Pancreas (tissue), 10 donors: ENCODE measurements around the gene ODF2. TPM values are rescaled to one million over a fixed set of nuclear protein-coding genes. Genes with fewer than 3 reads are reported as not detected.

Source experiments
- ATAC-seq, 4 donors: fragments of 200-7000 bp; cut with Tn5 transposase; one replicate each; pipeline versions ENCODE4 v1.8.0 to v1.9.1; 2020; ENCODE audit warnings: mild to moderate bottlenecking in 4 of 4, moderate library complexity in 4 of 4
- DNase-seq, 6 donors: peaks; one replicate each; pipeline ENCODE4 v3.0.0-alpha.2; 2020
- FAIRE-seq: peaks from 2 replicates; lab custom pipeline; 2012; peaks lifted over from hg19 to GRCh38; lab: Jason Lieb, UNC
- H3K27ac ChIP-seq, 4 donors: fragments of 200-600 bp; sonication (generic); 1 replicate in 3 of 4; 2 replicates in 1 of 4; pipeline versions ENCODE4 v1.5.0 to v1.8.0; 2020
- H3K27me3 ChIP-seq, 4 donors: fragments of 200-600 bp; one replicate each; pipeline ENCODE4 v1.8.0; 2021
- H3K36me3 ChIP-seq, 3 donors: fragments of 200-600 bp; sonication (generic) in 1 of 3; one replicate each; pipeline versions ENCODE4 v1.5.0 to v1.8.0; 2020 to 2021
- H3K4me1 ChIP-seq, 3 donors: fragments of 200-600 bp; one replicate each; pipeline ENCODE4 v1.8.0; 2021
- H3K4me3 ChIP-seq, 4 donors: fragments of 200-600 bp; sonication (generic) in 2 of 4; one replicate each; pipeline versions ENCODE4 v1.5.0 to v1.8.0; 2020 to 2021
- H3K9me3 ChIP-seq, 4 donors: fragments of 200-600 bp; one replicate each; pipeline ENCODE4 v1.8.0; 2021
- WGBS, 2 donors: extraction: QIAGEN DNeasy Blood & Tissue Kit; methylation state at CpG; one replicate each; pipeline ENCODE4 v1.1.7; 2013; 5-methylcytosine and 5-hydroxymethylcytosine counted together
- intact Hi-C, 3 donors: fragments of 100-400 bp; cut with DNase I; formaldehyde crosslinking; loops; one replicate each; pipeline versions ENCODE4 v1.11.1 to v1.14.2; 2022
- polyA plus RNA-seq, 2 donors: library from polyadenylated mRNA; stranded (reverse); fragments of 200-250 nt; gene quantifications; one replicate each; pipeline ENCODE4 v1.2.3, GENCODE V29; 2013
- total RNA-seq, 6 donors: library from RNA; stranded (reverse); fragmentation: NEBNext Ultra II Directional in 4 of 6; extraction: Animal tissue kit (Norgen Biotek cat#: 25700) in 4 of 6; gene quantifications; one replicate each; pipeline versions ENCODE4 v1.2.1 to v1.2.4, GENCODE V29; 2021 to 2023
- TF ChIP-seq, protein P1 (sequence below), 4 donors: fragments of 200-600 bp; sonication (generic) in 3 of 4; IDR thresholded peaks; one replicate each; pipeline versions ENCODE4 v1.5.0 to v1.8.0; 2021; ENCODE audit warnings: antibody characterized with exemption in 4 of 4
- donor health status: healthy with polysubstance abuse.
- donor health status: DM: no; HTN: no; CAD: no; lungs with moderate emphysema.
- donor health status: DM: no; HTN: no; CAD: no.
- donor health status: control.
- donor health status: control.
- donor health status: Bipolar disorder and iron deficiency.
- donor health status: DM: yes; HTN: yes; CAD: no.
- donor health status: DM: no; HTN: no; CAD: no.
- donor health status: DM: no; HTN: no; CAD: no.
- donor health status: DM: yes; HTN: yes; CAD: no.

Gene ODF2
- total and polyA plus RNA-seq, 8 donors = 8.0 to 15.0 (median 9.8) TPM

DNA sequence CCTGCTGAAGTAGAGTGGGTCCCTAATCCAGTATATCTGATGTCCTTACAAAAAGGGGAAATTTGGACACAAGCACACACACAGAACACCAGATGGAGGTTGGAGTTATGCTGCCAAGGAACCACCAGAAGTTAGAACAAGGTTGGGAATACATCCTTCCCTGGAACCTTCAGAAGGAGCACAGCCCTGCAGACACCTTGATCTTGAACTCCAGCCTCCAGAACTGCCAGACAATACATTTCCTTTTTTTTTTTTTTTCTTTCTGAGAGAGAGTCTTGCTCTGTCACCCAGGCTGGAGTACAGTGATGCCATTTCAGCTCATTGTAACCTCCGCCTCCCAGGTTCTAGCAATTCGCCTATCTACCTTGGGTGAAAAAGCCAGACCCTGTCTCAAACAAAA, 7.1 kb upstream of the ODF2 start:
- H3K27me3 ChIP-seq = no peaks in the 10 kb centered on the region
- no peak overlapping the region for H3K27ac ChIP-seq
- H3K36me3 ChIP-seq = no peaks in the 10 kb centered on the region
- no peak overlapping the region for H3K4me3 ChIP-seq
- DNase-seq (no peak), ATAC-seq (no peak), FAIRE-seq (no peak)
- H3K4me1 ChIP-seq = no peaks in the 10 kb centered on the region
- 97 to 99% methylated on average over 2 of the region's 2 CpGs for WGBS, 2 donors
- intact Hi-C loops = no loop called here
- TF ChIP-seq, protein P1, sequence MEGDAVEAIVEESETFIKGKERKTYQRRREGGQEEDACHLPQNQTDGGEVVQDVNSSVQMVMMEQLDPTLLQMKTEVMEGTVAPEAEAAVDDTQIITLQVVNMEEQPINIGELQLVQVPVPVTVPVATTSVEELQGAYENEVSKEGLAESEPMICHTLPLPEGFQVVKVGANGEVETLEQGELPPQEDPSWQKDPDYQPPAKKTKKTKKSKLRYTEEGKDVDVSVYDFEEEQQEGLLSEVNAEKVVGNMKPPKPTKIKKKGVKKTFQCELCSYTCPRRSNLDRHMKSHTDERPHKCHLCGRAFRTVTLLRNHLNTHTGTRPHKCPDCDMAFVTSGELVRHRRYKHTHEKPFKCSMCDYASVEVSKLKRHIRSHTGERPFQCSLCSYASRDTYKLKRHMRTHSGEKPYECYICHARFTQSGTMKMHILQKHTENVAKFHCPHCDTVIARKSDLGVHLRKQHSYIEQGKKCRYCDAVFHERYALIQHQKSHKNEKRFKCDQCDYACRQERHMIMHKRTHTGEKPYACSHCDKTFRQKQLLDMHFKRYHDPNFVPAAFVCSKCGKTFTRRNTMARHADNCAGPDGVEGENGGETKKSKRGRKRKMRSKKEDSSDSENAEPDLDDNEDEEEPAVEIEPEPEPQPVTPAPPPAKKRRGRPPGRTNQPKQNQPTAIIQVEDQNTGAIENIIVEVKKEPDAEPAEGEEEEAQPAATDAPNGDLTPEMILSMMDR (IDR thresholded peaks at IDR 0.05) = no peak
- no peaks in the 10 kb centered on the region for H3K9me3 ChIP-seq

DNA sequence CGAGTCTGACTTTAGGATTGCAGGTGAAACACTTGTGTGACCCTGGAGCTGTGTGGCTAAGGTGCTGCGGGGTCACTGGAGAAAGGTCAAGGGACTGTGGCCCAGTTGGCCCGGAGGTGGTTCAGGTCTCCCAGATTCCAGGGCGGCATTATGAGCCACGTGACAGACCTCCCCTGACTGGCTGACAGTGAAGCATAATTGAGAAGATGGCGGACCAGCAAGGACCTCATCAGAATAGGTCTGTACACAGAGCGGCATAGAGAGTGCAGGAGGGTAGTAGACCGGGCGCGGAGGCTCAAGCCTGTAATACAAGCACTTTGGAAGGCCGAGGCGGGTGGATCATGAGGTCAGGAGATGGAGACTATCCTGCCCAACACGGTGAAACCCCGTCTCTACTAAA, 815 bp upstream of the ODF2 start:
- no peak for ATAC-seq
- 78 to 86% methylated on average over 14 of the region's 14 CpGs for WGBS, 2 donors
- Histone ChIP-seq H3K27ac (no peak overlapping the region), H3K4me1 (peaks cover 0 to 2% (median 0%) of the 10 kb centered on the region in 3 donors), H3K36me3 (no peaks in the 10 kb centered on the region), H3K27me3 (no peaks in the 10 kb centered on the region), H3K4me3 (no peak overlapping the region), H3K9me3 (no peaks in the 10 kb centered on the region)
- TF ChIP-seq, protein P1 (IDR thresholded peaks at IDR 0.05) = no peak
- intact Hi-C loops = no loop called here
- no peak for DNase-seq
- FAIRE-seq = no peak

DNA sequence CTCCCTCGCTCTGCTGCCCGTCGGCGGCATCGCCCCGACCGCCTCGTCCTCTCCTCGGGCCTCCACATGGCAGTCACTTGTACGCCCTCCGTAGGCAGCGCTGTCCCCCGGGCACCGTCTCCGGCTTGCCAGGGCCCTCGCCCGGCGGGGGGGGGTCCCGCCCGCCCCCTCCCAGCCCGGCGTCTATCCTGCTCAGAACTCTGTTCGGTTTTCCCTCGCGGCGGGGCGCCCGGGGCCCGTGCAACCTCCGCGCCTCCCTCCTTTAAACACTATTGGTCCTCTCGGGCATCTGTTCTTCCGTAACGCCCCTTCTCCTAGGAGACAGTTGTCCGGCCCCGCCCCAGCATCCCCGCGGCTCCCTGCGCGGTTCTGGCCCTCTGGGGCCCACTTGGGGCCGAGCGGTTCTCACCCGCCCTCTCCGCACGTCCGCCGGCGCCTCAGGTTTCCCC, 831 bp downstream of the ODF2 start:
- TF ChIP-seq, protein P1 (IDR thresholded peaks at IDR 0.05) = no peak
- no peaks in the 10 kb centered on the region for H3K9me3 ChIP-seq
- peak overlapping the region; percentile 95 to 99 (median 98) for H3K4me3 ChIP-seq
- H3K4me1 ChIP-seq = peaks cover 0 to 2% (median 0%) of the 10 kb centered on the region in 3 donors
- peak; percentile 65 to 82 (median 72) for ATAC-seq
- H3K27ac ChIP-seq = peak overlapping the region in 2 of 4 donors; percentile 53 to 76
- peak; percentile 50 to 79 (median 62) for DNase-seq
- no peaks in the 10 kb centered on the region for H3K27me3 ChIP-seq
- H3K36me3 ChIP-seq = no peaks in the 10 kb centered on the region
- 1% methylated on average over 35 to 48 of the region's 48 CpGs for WGBS, 2 donors
- intact Hi-C loops = no loop called here
- no peak for FAIRE-seq

DNA sequence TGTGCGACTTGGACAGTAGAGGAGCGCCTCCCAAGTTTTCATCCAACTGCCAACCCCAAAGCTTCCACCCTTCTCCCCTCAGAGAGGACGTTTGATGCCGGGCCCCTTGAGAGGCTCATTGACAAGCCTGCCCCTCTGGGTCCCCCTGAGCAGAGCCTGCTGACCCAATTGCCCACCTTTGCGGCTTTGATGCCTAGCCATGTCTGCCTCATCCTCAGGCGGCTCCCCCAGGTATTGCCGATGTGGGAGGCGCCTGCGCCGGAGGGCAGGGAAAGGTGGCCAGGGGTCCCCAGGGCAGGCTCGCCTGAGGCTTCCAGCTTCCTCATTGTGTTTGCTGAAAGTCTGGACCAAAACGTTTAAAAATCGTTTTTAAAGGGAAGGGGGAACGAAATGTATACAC, 1.4 kb downstream of the ODF2 start:
- ATAC-seq = no peak
- intact Hi-C loops = no loop called here
- TF ChIP-seq, protein P1 (IDR thresholded peaks at IDR 0.05) = no peak
- Histone ChIP-seq H3K27ac (no peak overlapping the region), H3K36me3 (no peaks in the 10 kb centered on the region), H3K9me3 (no peaks in the 10 kb centered on the region), H3K27me3 (no peaks in the 10 kb centered on the region), H3K4me3 (peak overlapping the region in 2 of 4 donors; percentile 95 to 99), H3K4me1 (peaks cover 0 to 2% (median 0%) of the 10 kb centered on the region in 3 donors)
- peak in 1 of 6 donors; percentile 63 for DNase-seq
- 40 to 48% methylated on average over 14 of the region's 14 CpGs for WGBS, 2 donors
- no peak for FAIRE-seq

DNA sequence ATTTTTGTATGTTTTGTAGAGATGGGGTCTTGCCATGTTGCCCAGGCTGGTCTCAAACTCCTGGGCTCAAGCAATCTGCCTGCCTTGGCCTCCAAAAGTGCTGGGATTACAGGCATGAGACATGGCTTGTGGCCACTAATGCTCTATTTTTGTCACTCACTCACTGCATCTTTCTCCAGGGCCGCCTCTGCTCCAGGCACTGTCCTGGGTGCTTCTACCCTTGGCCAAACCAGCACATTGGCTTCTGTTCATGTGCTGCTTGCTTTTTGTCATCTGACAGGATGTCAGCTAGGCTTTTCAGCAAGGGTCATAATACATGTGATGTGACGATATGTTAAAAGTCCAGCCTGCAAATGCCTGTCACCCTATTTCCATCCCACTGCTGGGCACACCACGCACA, 3.2 kb downstream of the ODF2 start:
- FAIRE-seq = no peak
- no peaks in the 10 kb centered on the region for H3K27me3 ChIP-seq
- no peaks in the 10 kb centered on the region for H3K9me3 ChIP-seq
- no peaks in the 10 kb centered on the region for H3K36me3 ChIP-seq
- ATAC-seq = no peak
- no peak overlapping the region for H3K27ac ChIP-seq
- intact Hi-C loops = no loop called here
- peaks cover 0 to 2% (median 0%) of the 10 kb centered on the region in 3 donors for H3K4me1 ChIP-seq
- WGBS, 2 donors = 91 to 96% methylated on average over 3 of the region's 3 CpGs
- TF ChIP-seq, protein P1 (IDR thresholded peaks at IDR 0.05) = no peak
- DNase-seq = no peak
- H3K4me3 ChIP-seq = no peak overlapping the region
